Measurements from ENCODE around the gene SPDEF. TPM values are rescaled to one million over a fixed set of nuclear protein-coding genes. Genes with fewer than 3 reads are reported as not detected.

SPDEF gene
- total RNA-seq, result under 1 TPM; 0.16 to 0.34 TPM

- no peak for ATAC-seq (replicated peaks in 1 of 2)
- Mint-ChIP-seq H3K4me3 (no peak within 1 kb of the TSS), H3K27me3 (ENCODE audit: low read depth) (no peaks in the 10 kb centered on the region), H3K27ac (no peak within 1 kb of the TSS), H3K4me1 (ENCODE audit: low read depth) (no peaks in the 10 kb centered on the region), H3K36me3 (ENCODE audit: insufficient read depth in 2 of 2) (no peaks in the 10 kb centered on the region), H3K9me3 (no peaks in the 10 kb centered on the region)
- no peak for DNase-seq
Measured at GRCh38 chr6:34556031-34556471, at the start of gene SPDEF. TSS of gene SPDEF (minus strand) at chr6:34556329. CDS start at chr6:34544455, 11,874 bp downstream.

- H3K27me3 Mint-ChIP-seq (ENCODE audit: low read depth), result no peaks in the 10 kb centered on the region
- no peak overlapping the region for H3K4me3 Mint-ChIP-seq
- H3K27ac Mint-ChIP-seq, result no peak overlapping the region
- H3K9me3 Mint-ChIP-seq, result no peaks in the 10 kb centered on the region
- ATAC-seq (replicated peaks in 1 of 2) (no peak), DNase-seq (no peak)
- peaks cover 0 to 5% of the 10 kb centered on the region in 2 donors for H3K36me3 Mint-ChIP-seq (ENCODE audit: insufficient read depth in 2 of 2)
- peaks cover 23% of the 10 kb centered on the region for H3K4me1 Mint-ChIP-seq (ENCODE audit: low read depth)
Measured at GRCh38 chr6:34603707-34604106, 47.6 kb upstream of the SPDEF start.

GRCh38 chr6:34602318-34603111 is 46.4 kb upstream of the SPDEF start:
- ATAC-seq (replicated peaks in 1 of 2), result no peak
- Mint-ChIP-seq H3K4me1 (ENCODE audit: low read depth) (peaks cover 23% of the 10 kb centered on the region), H3K36me3 (ENCODE audit: insufficient read depth in 2 of 2) (peaks cover 0 to 5% of the 10 kb centered on the region in 2 donors)

GRCh38 chr6:34601706-34602105 is 45.6 kb upstream of the SPDEF start:
- DNase-seq, result no peak
- ATAC-seq (replicated peaks in 1 of 2), result no peak
- H3K27ac Mint-ChIP-seq, result no peak overlapping the region
- no peak overlapping the region for H3K4me3 Mint-ChIP-seq
- no peaks in the 10 kb centered on the region for H3K9me3 Mint-ChIP-seq
- peaks cover 18% of the 10 kb centered on the region for H3K4me1 Mint-ChIP-seq (ENCODE audit: low read depth)
- H3K36me3 Mint-ChIP-seq (ENCODE audit: insufficient read depth in 2 of 2), result peaks cover 0 to 5% of the 10 kb centered on the region in 2 donors
- H3K27me3 Mint-ChIP-seq (ENCODE audit: low read depth), result no peaks in the 10 kb centered on the region

More at GRCh38 chr6:34602318-34603111, 46.4 kb upstream of the SPDEF start:
- no peaks in the 10 kb centered on the region for H3K27me3 Mint-ChIP-seq (ENCODE audit: low read depth)
- H3K9me3 Mint-ChIP-seq, result no peaks in the 10 kb centered on the region
- H3K27ac Mint-ChIP-seq, result peak overlapping the region; percentile 31
- no peak for DNase-seq
- H3K4me3 Mint-ChIP-seq, result no peak overlapping the region

GRCh38 chr6:34600796-34601195 is 44.7 kb upstream of the SPDEF start:
- Mint-ChIP-seq H3K4me3 (no peak overlapping the region), H3K9me3 (no peaks in the 10 kb centered on the region), H3K4me1 (ENCODE audit: low read depth) (peaks cover 18% of the 10 kb centered on the region), H3K27me3 (ENCODE audit: low read depth) (no peaks in the 10 kb centered on the region), H3K36me3 (ENCODE audit: insufficient read depth in 2 of 2) (peaks cover 0 to 4% of the 10 kb centered on the region in 2 donors), H3K27ac (no peak overlapping the region)
- ATAC-seq (replicated peaks in 1 of 2) (no peak), DNase-seq (no peak)

GRCh38 chr6:34600101-34600500 is 44.0 kb upstream of the SPDEF start:
- ATAC-seq (replicated peaks in 1 of 2) (no peak), DNase-seq (no peak)
- Mint-ChIP-seq H3K9me3 (no peaks in the 10 kb centered on the region), H3K4me3 (no peak overlapping the region), H3K27ac (no peak overlapping the region), H3K27me3 (ENCODE audit: low read depth) (no peaks in the 10 kb centered on the region), H3K36me3 (ENCODE audit: insufficient read depth in 2 of 2) (peaks cover 0 to 3% of the 10 kb centered on the region in 2 donors), H3K4me1 (ENCODE audit: low read depth) (peaks cover 20% of the 10 kb centered on the region)

GRCh38 chr6:34598712-34599111 is 42.6 kb upstream of the SPDEF start:
- Mint-ChIP-seq H3K4me1 (ENCODE audit: low read depth) (peaks cover 23% of the 10 kb centered on the region), H3K4me3 (no peak overlapping the region), H3K9me3 (no peaks in the 10 kb centered on the region), H3K27ac (no peak overlapping the region), H3K27me3 (ENCODE audit: low read depth) (no peaks in the 10 kb centered on the region), H3K36me3 (ENCODE audit: insufficient read depth in 2 of 2) (no peaks in the 10 kb centered on the region)
- no peak for DNase-seq
- ATAC-seq (replicated peaks in 1 of 2), result no peak

- peaks cover 23% of the 10 kb centered on the region for H3K4me1 Mint-ChIP-seq (ENCODE audit: low read depth)
- no peaks in the 10 kb centered on the region for H3K27me3 Mint-ChIP-seq (ENCODE audit: low read depth)
- no peak for DNase-seq
- H3K4me3 Mint-ChIP-seq, result no peak overlapping the region
- no peak overlapping the region for H3K27ac Mint-ChIP-seq
- ATAC-seq (replicated peaks in 1 of 2), result no peak
- H3K9me3 Mint-ChIP-seq, result no peaks in the 10 kb centered on the region
- H3K36me3 Mint-ChIP-seq (ENCODE audit: insufficient read depth in 2 of 2), result no peaks in the 10 kb centered on the region
Measured at GRCh38 chr6:34597605-34598353, 41.6 kb upstream of the SPDEF start.

- no peaks in the 10 kb centered on the region for H3K36me3 Mint-ChIP-seq (ENCODE audit: insufficient read depth in 2 of 2)
- DNase-seq (no peak), ATAC-seq (replicated peaks in 1 of 2) (no peak)
- no peaks in the 10 kb centered on the region for H3K27me3 Mint-ChIP-seq (ENCODE audit: low read depth)
- no peak overlapping the region for H3K27ac Mint-ChIP-seq
- no peaks in the 10 kb centered on the region for H3K9me3 Mint-ChIP-seq
- no peak overlapping the region for H3K4me3 Mint-ChIP-seq
- peaks cover 26% of the 10 kb centered on the region for H3K4me1 Mint-ChIP-seq (ENCODE audit: low read depth)
Measured at GRCh38 chr6:34596798-34597197, 40.7 kb upstream of the SPDEF start.

- Mint-ChIP-seq H3K4me3 (no peak overlapping the region), H3K9me3 (no peaks in the 10 kb centered on the region), H3K27ac (no peak overlapping the region), H3K27me3 (ENCODE audit: low read depth) (no peaks in the 10 kb centered on the region), H3K36me3 (ENCODE audit: insufficient read depth in 2 of 2) (no peaks in the 10 kb centered on the region), H3K4me1 (ENCODE audit: low read depth) (peaks cover 20% of the 10 kb centered on the region)
- no peak for ATAC-seq (replicated peaks in 1 of 2)
- DNase-seq, result no peak
Measured at GRCh38 chr6:34595332-34596184, 39.4 kb upstream of the SPDEF start.

GRCh38 chr6:34593701-34594100 is 37.6 kb upstream of the SPDEF start:
- Mint-ChIP-seq H3K4me3 (no peak overlapping the region), H3K27ac (no peak overlapping the region), H3K4me1 (ENCODE audit: low read depth) (peaks cover 11% of the 10 kb centered on the region), H3K9me3 (no peaks in the 10 kb centered on the region), H3K27me3 (ENCODE audit: low read depth) (no peaks in the 10 kb centered on the region), H3K36me3 (ENCODE audit: insufficient read depth in 2 of 2) (peaks cover 2 to 4% of the 10 kb centered on the region in 2 donors)
- ATAC-seq (replicated peaks in 1 of 2) (no peak), DNase-seq (no peak)

- Mint-ChIP-seq H3K27me3 (ENCODE audit: low read depth) (no peaks in the 10 kb centered on the region), H3K9me3 (no peaks in the 10 kb centered on the region), H3K4me1 (ENCODE audit: low read depth) (peaks cover 11% of the 10 kb centered on the region), H3K4me3 (no peak overlapping the region), H3K36me3 (ENCODE audit: insufficient read depth in 2 of 2) (peaks cover 2 to 4% of the 10 kb centered on the region in 2 donors), H3K27ac (no peak overlapping the region)
- DNase-seq (no peak), ATAC-seq (replicated peaks in 1 of 2) (peak in 1 of 2 donors; percentile 32)
Measured at GRCh38 chr6:34592208-34592952, 36.3 kb upstream of the SPDEF start.
